Karpas-422 (cell line): Measurements from ENCODE around the gene CCDC169. TPM values are rescaled to one million over a fixed set of nuclear protein-coding genes. Genes with fewer than 3 reads are reported as not detected.

ENCODE experiments used
- DNase-seq: peaks from one replicate; pipeline ENCODE4 v3.0.0-alpha.2; 2015
- H2AFZ ChIP-seq: fragments of 200-600 bp; sonication (generic); 2 replicates; pipeline ENCODE4 v1.6.1; 2014; ENCODE audit warnings: antibody characterized with exemption, low read length, mixed read lengths
- H3K27ac ChIP-seq: fragments of 200-600 bp; sonication (generic); 2 replicates; pipeline ENCODE4 v1.5.1; 2014; ENCODE audit warnings: mild to moderate bottlenecking, low read length, moderate library complexity
- H3K27me3 ChIP-seq: fragments of 200-600 bp; sonication (generic); 2 replicates; pipeline ENCODE4 v1.6.1; 2014; ENCODE audit warnings: low read length, mixed read lengths
- H3K36me3 ChIP-seq: fragments of 200-600 bp; sonication (generic); 2 replicates; pipeline ENCODE4 v1.6.1; 2014; ENCODE audit warnings: low read length, mixed read lengths; ENCODE audit not compliant: insufficient read depth
- H3K4me1 ChIP-seq: fragments of 200-600 bp; sonication (generic); 2 replicates; pipeline ENCODE4 v1.6.1; 2014; ENCODE audit warnings: mild to moderate bottlenecking, low read length, mixed read lengths
- H3K4me2 ChIP-seq: fragments of 200-600 bp; sonication (generic); 2 replicates; pipeline ENCODE4 v1.6.1; 2014; ENCODE audit warnings: low read length, low read depth, mild to moderate bottlenecking; ENCODE audit not compliant: poor library complexity, severe bottlenecking
- H3K4me3 ChIP-seq: fragments of 200-600 bp; sonication (generic); 2 replicates; pipeline ENCODE4 v1.5.1; 2014; ENCODE audit warnings: mild to moderate bottlenecking, antibody characterized with exemption, low read length, mixed read lengths
- H3K79me2 ChIP-seq: fragments of 200-600 bp; sonication (generic); 2 replicates; pipeline ENCODE4 v1.6.1; 2014; ENCODE audit warnings: mild to moderate bottlenecking, low read length, mixed read lengths
- H3K9ac ChIP-seq: fragments of 200-600 bp; sonication (generic); 2 replicates; pipeline ENCODE4 v1.6.0; 2014; ENCODE audit warnings: low read length
- H3K9me2 ChIP-seq: fragments of 200-600 bp; sonication (generic), shearing (Covaris generic); replicated peaks from 2 replicates; pipeline ENCODE4 v1.6.0; 2014; ENCODE audit warnings: mild to moderate bottlenecking, low read length, moderate library complexity; ENCODE audit not compliant: insufficient read depth
- H3K9me3 ChIP-seq: fragments of 300-700, 200-600 bp; sonication (generic); 2 replicates; pipeline ENCODE4 v1.6.1; 2014; ENCODE audit warnings: low read length, mixed read lengths
- H4K20me1 ChIP-seq: fragments of 200-600 bp; sonication (generic); 2 replicates; pipeline ENCODE4 v1.6.1; 2014; ENCODE audit warnings: mild to moderate bottlenecking, antibody characterized with exemption, low read length, low read depth; ENCODE audit not compliant: insufficient read depth
- total RNA-seq: library from RNA; depleted of rRNA; stranded (reverse); fragments of >200 nt; shearing (Covaris generic); gene quantifications from 2 replicates; pipeline ENCODE4 v1.2.3, GENCODE V29; 2014; ENCODE audit warnings: low replicate concordance

The CCDC169 gene
- total RNA-seq, 1 experiment from 2014 or later = not detected

- Histone ChIP-seq H3K79me2 (no peaks in the 10 kb centered on the region), H3K4me3 (no peak overlapping the region), H2AFZ (no peak overlapping the region), H3K4me2 (no peak overlapping the region), H3K27ac (no peak overlapping the region), H3K9ac (no peak overlapping the region), H3K36me3 (no peaks in the 10 kb centered on the region), H3K4me1 (no peaks in the 10 kb centered on the region), H3K27me3 (no peaks in the 10 kb centered on the region), H3K9me3 (no peaks in the 10 kb centered on the region), H3K9me2 (no peaks in the 10 kb centered on the region), H4K20me1 (no peaks in the 10 kb centered on the region)
- no peak for DNase-seq
These were observed 52.6 kb downstream of the CCDC169 start for GRCh38 chr13:36244990-36245389.

- no peak overlapping the region for H3K4me2 ChIP-seq
- no peaks in the 10 kb centered on the region for H3K36me3 ChIP-seq
- H3K4me3 ChIP-seq = no peak overlapping the region
- DNase-seq = no peak
- no peak overlapping the region for H2AFZ ChIP-seq
- H3K79me2 ChIP-seq = no peaks in the 10 kb centered on the region
- no peaks in the 10 kb centered on the region for H4K20me1 ChIP-seq
- no peak overlapping the region for H3K9ac ChIP-seq
- H3K27ac ChIP-seq = no peak overlapping the region
- H3K9me2 ChIP-seq = no peaks in the 10 kb centered on the region
- H3K4me1 ChIP-seq = no peaks in the 10 kb centered on the region
- H3K9me3 ChIP-seq = no peaks in the 10 kb centered on the region
- no peaks in the 10 kb centered on the region for H3K27me3 ChIP-seq
These were observed 53.5 kb downstream of the CCDC169 start for GRCh38 chr13:36244073-36244472.

GRCh38 chr13:36242761-36243160 is 54.9 kb downstream of the CCDC169 start:
- no peak overlapping the region for H3K27ac ChIP-seq
- H3K9me3 ChIP-seq = no peaks in the 10 kb centered on the region
- H3K4me2 ChIP-seq = no peak overlapping the region
- no peak for DNase-seq
- H2AFZ ChIP-seq = no peak overlapping the region
- no peaks in the 10 kb centered on the region for H4K20me1 ChIP-seq
- H3K27me3 ChIP-seq = no peaks in the 10 kb centered on the region
- no peaks in the 10 kb centered on the region for H3K79me2 ChIP-seq
- no peaks in the 10 kb centered on the region for H3K36me3 ChIP-seq
- H3K9ac ChIP-seq = no peak overlapping the region
- H3K4me1 ChIP-seq = no peaks in the 10 kb centered on the region
- no peaks in the 10 kb centered on the region for H3K9me2 ChIP-seq
- no peak overlapping the region for H3K4me3 ChIP-seq

- Histone ChIP-seq H3K4me2 (no peak overlapping the region), H3K9me3 (peaks cover 13% of the 10 kb centered on the region), H3K27ac (no peak overlapping the region), H2AFZ (no peak overlapping the region), H3K4me3 (no peak overlapping the region), H3K9me2 (no peaks in the 10 kb centered on the region), H3K27me3 (no peaks in the 10 kb centered on the region), H3K36me3 (no peaks in the 10 kb centered on the region), H3K4me1 (no peaks in the 10 kb centered on the region), H3K79me2 (no peaks in the 10 kb centered on the region), H4K20me1 (no peaks in the 10 kb centered on the region), H3K9ac (no peak overlapping the region)
- no peak for DNase-seq
These were observed 66.4 kb downstream of the CCDC169 start for GRCh38 chr13:36231236-36231635.

- Histone ChIP-seq H3K4me3 (no peak overlapping the region), H3K27ac (no peak overlapping the region), H3K4me2 (no peak overlapping the region), H2AFZ (no peak overlapping the region), H3K79me2 (no peaks in the 10 kb centered on the region), H3K9ac (no peak overlapping the region), H3K9me3 (no peaks in the 10 kb centered on the region), H4K20me1 (no peaks in the 10 kb centered on the region), H3K27me3 (no peaks in the 10 kb centered on the region), H3K36me3 (no peaks in the 10 kb centered on the region), H3K4me1 (no peaks in the 10 kb centered on the region), H3K9me2 (no peaks in the 10 kb centered on the region)
- DNase-seq = no peak
These were observed 72.9 kb downstream of the CCDC169 start for GRCh38 chr13:36224730-36225129.

GRCh38 chr13:36219883-36220282 is 77.7 kb downstream of the CCDC169 start:
- no peaks in the 10 kb centered on the region for H3K79me2 ChIP-seq
- no peaks in the 10 kb centered on the region for H4K20me1 ChIP-seq
- no peak for DNase-seq
- no peaks in the 10 kb centered on the region for H3K4me1 ChIP-seq
- no peaks in the 10 kb centered on the region for H3K36me3 ChIP-seq
- H3K27me3 ChIP-seq = no peaks in the 10 kb centered on the region
- no peak overlapping the region for H3K4me3 ChIP-seq
- H3K27ac ChIP-seq = no peak overlapping the region
- no peak overlapping the region for H2AFZ ChIP-seq
- no peak overlapping the region for H3K4me2 ChIP-seq
- no peaks in the 10 kb centered on the region for H3K9me2 ChIP-seq
- H3K9me3 ChIP-seq = no peaks in the 10 kb centered on the region
- no peak overlapping the region for H3K9ac ChIP-seq

- no peak overlapping the region for H2AFZ ChIP-seq
- H3K4me3 ChIP-seq = no peak overlapping the region
- no peak overlapping the region for H3K9ac ChIP-seq
- DNase-seq = no peak
- H3K27ac ChIP-seq = no peak overlapping the region
- H3K36me3 ChIP-seq = no peaks in the 10 kb centered on the region
- no peaks in the 10 kb centered on the region for H3K27me3 ChIP-seq
- no peaks in the 10 kb centered on the region for H3K4me1 ChIP-seq
- no peaks in the 10 kb centered on the region for H3K9me3 ChIP-seq
- H3K9me2 ChIP-seq = no peaks in the 10 kb centered on the region
- no peak overlapping the region for H3K4me2 ChIP-seq
- H3K79me2 ChIP-seq = no peaks in the 10 kb centered on the region
- no peaks in the 10 kb centered on the region for H4K20me1 ChIP-seq
These were observed 80.2 kb downstream of the CCDC169 start for GRCh38 chr13:36217456-36217855.

- no peak within 1 kb of the TSS for H2AFZ ChIP-seq
- H3K9ac ChIP-seq = no peak within 1 kb of the TSS
- H3K4me3 ChIP-seq = no peak within 1 kb of the TSS
- no peak within 1 kb of the TSS for H3K4me2 ChIP-seq
- no peaks in the 10 kb centered on the region for H4K20me1 ChIP-seq
- H3K27ac ChIP-seq = no peak within 1 kb of the TSS
- H3K9me3 ChIP-seq = no peaks in the 10 kb centered on the region
- DNase-seq = no peak
- no peaks in the 10 kb centered on the region for H3K4me1 ChIP-seq
- H3K9me2 ChIP-seq = no peaks in the 10 kb centered on the region
- no peaks in the 10 kb centered on the region for H3K36me3 ChIP-seq
- no peaks in the 10 kb centered on the region for H3K27me3 ChIP-seq
- H3K79me2 ChIP-seq = no peaks in the 10 kb centered on the region
These were observed 83.3 kb downstream of the CCDC169 start, which contains the start of gene SOHLH2 for GRCh38 chr13:36214163-36214921. Gene SOHLH2, minus strand, starts transcription at chr13:36214556. Its CDS starts 30 bp downstream, at chr13:36214526.
